Activated naive CD8-positive, alpha-beta T cell treated with anti-CD3 and anti-CD28 coated beads, Interleukin-2, amount 10 ng/mL, durations not matched to agents 7 days and 5 days (primary cell): ENCODE measurements around the gene STX2. TPM values are rescaled to one million over a fixed set of nuclear protein-coding genes. Genes with fewer than 3 reads are reported as not detected.

Source experiments
- ATAC-seq: fragments of 150-1000 bp; cut with Tn5 transposase; one replicate; pipeline ENCODE4 v1.10.0; 2021; ENCODE audit warnings: low read depth, moderate library complexity
- POLR2A ChIA-PET: fragments of 350-600 bp; sonication (Branson Sonifier 250); formaldehyde crosslinking; loops from one replicate; lab custom pipeline; 2021; ENCODE audit warnings: antibody characterized with exemption; lab: Charles Lee
- DNase-seq: peaks from one replicate; pipeline ENCODE4 v3.0.0; 2021
- H3K27ac Mint-ChIP-seq: one replicate; pipeline ENCODE4 v1.8.0; 2022; ENCODE audit warnings: mild to moderate bottlenecking, mixed read lengths
- H3K27me3 Mint-ChIP-seq: one replicate; pipeline ENCODE4 v1.8.0; 2022; ENCODE audit warnings: mild to moderate bottlenecking, moderate library complexity, mixed read lengths
- H3K36me3 Mint-ChIP-seq: one replicate; pipeline ENCODE4 v1.8.0; 2021; ENCODE audit warnings: mild to moderate bottlenecking, mixed read lengths
- H3K4me1 Mint-ChIP-seq: one replicate; pipeline ENCODE4 v1.8.0; 2021; ENCODE audit warnings: mixed read lengths
- H3K4me3 Mint-ChIP-seq: one replicate; pipeline ENCODE4 v1.8.0; 2022; ENCODE audit warnings: mild to moderate bottlenecking, moderate library complexity, mixed read lengths
- H3K9me3 Mint-ChIP-seq: one replicate; pipeline ENCODE4 v1.8.0; 2021; ENCODE audit warnings: mixed read lengths
- total RNA-seq, 2 experiments: library from RNA; stranded (reverse); gene quantifications; one replicate each; pipeline ENCODE4 v1.2.3, GENCODE V29; 2021

Gene STX2
- total RNA-seq, 2 experiments from 2014 or later, result 20.7 to 22.5 TPM

- Mint-ChIP-seq H3K4me3 (no peak overlapping the region), H3K36me3 (peaks cover 13% of the 10 kb centered on the region), H3K27ac (no peak overlapping the region), H3K4me1 (peaks cover 8% of the 10 kb centered on the region), H3K9me3 (no peaks in the 10 kb centered on the region), H3K27me3 (no peaks in the 10 kb centered on the region)
- POLR2A ChIA-PET, result no interaction called here
- DNase-seq (no peak), ATAC-seq (no peak)
These were observed 23.0 kb downstream of the STX2 start for GRCh38 chr12:130816097-130816496.

GRCh38 chr12:130815028-130815741 lies 23.9 kb downstream of the STX2 start:
- no peak overlapping the region for H3K4me3 Mint-ChIP-seq
- no peak overlapping the region for H3K27ac Mint-ChIP-seq
- ATAC-seq (no peak), DNase-seq (no peak)
- no peaks in the 10 kb centered on the region for H3K9me3 Mint-ChIP-seq
- no peaks in the 10 kb centered on the region for H3K27me3 Mint-ChIP-seq
- peaks cover 11% of the 10 kb centered on the region for H3K36me3 Mint-ChIP-seq
- POLR2A ChIA-PET, result no interaction called here
- peaks cover 8% of the 10 kb centered on the region for H3K4me1 Mint-ChIP-seq

GRCh38 chr12:130813949-130814348 lies 25.1 kb downstream of the STX2 start:
- no peaks in the 10 kb centered on the region for H3K9me3 Mint-ChIP-seq
- POLR2A ChIA-PET, result no interaction called here
- no peak overlapping the region for H3K4me3 Mint-ChIP-seq
- peaks cover 8% of the 10 kb centered on the region for H3K4me1 Mint-ChIP-seq
- H3K36me3 Mint-ChIP-seq, result peaks cover 16% of the 10 kb centered on the region
- no peaks in the 10 kb centered on the region for H3K27me3 Mint-ChIP-seq
- ATAC-seq, result no peak
- no peak for DNase-seq
- H3K27ac Mint-ChIP-seq, result no peak overlapping the region

- ATAC-seq, result no peak
- Mint-ChIP-seq H3K27me3 (no peaks in the 10 kb centered on the region), H3K27ac (no peak overlapping the region), H3K4me3 (no peak overlapping the region), H3K36me3 (peaks cover 18% of the 10 kb centered on the region), H3K9me3 (no peaks in the 10 kb centered on the region), H3K4me1 (peaks cover 4% of the 10 kb centered on the region)
- no peak for DNase-seq
- POLR2A ChIA-PET, result no interaction called here
These were observed 25.6 kb downstream of the STX2 start for GRCh38 chr12:130813436-130813835.

GRCh38 chr12:130809791-130810190 lies 29.3 kb downstream of the STX2 start:
- DNase-seq (no peak), ATAC-seq (no peak)
- Mint-ChIP-seq H3K36me3 (peaks cover 41% of the 10 kb centered on the region), H3K27me3 (no peaks in the 10 kb centered on the region), H3K9me3 (peaks cover 2% of the 10 kb centered on the region), H3K4me1 (peaks cover 9% of the 10 kb centered on the region), H3K4me3 (no peak overlapping the region), H3K27ac (no peak overlapping the region)
- POLR2A ChIA-PET, result no interaction called here

GRCh38 chr12:130807309-130807708 lies 31.7 kb downstream of the STX2 start:
- Mint-ChIP-seq H3K4me1 (peaks cover 9% of the 10 kb centered on the region), H3K36me3 (peaks cover 48% of the 10 kb centered on the region), H3K9me3 (peaks cover 2% of the 10 kb centered on the region), H3K4me3 (no peak overlapping the region), H3K27me3 (no peaks in the 10 kb centered on the region), H3K27ac (no peak overlapping the region)
- ATAC-seq, result no peak
- no peak for DNase-seq
- POLR2A ChIA-PET, result no interaction called here

GRCh38 chr12:130806574-130806973 lies 32.5 kb downstream of the STX2 start:
- POLR2A ChIA-PET, result no interaction called here
- ATAC-seq (no peak), DNase-seq (no peak)
- H3K27ac Mint-ChIP-seq, result no peak overlapping the region
- H3K9me3 Mint-ChIP-seq, result peaks cover 2% of the 10 kb centered on the region
- peaks cover 9% of the 10 kb centered on the region for H3K4me1 Mint-ChIP-seq
- no peaks in the 10 kb centered on the region for H3K27me3 Mint-ChIP-seq
- no peak overlapping the region for H3K4me3 Mint-ChIP-seq
- peaks cover 48% of the 10 kb centered on the region for H3K36me3 Mint-ChIP-seq

GRCh38 chr12:130805635-130806034 lies 33.4 kb downstream of the STX2 start:
- no peak for DNase-seq
- ATAC-seq, result no peak
- H3K27ac Mint-ChIP-seq, result no peak overlapping the region
- peaks cover 46% of the 10 kb centered on the region for H3K36me3 Mint-ChIP-seq
- H3K27me3 Mint-ChIP-seq, result no peaks in the 10 kb centered on the region
- peaks cover 2% of the 10 kb centered on the region for H3K9me3 Mint-ChIP-seq
- H3K4me3 Mint-ChIP-seq, result no peak overlapping the region
- POLR2A ChIA-PET, result no interaction called here
- peaks cover 9% of the 10 kb centered on the region for H3K4me1 Mint-ChIP-seq

- H3K9me3 Mint-ChIP-seq, result peaks cover 2% of the 10 kb centered on the region
- ATAC-seq (no peak), DNase-seq (no peak)
- no peak overlapping the region for H3K4me3 Mint-ChIP-seq
- H3K36me3 Mint-ChIP-seq, result peaks cover 53% of the 10 kb centered on the region
- H3K27ac Mint-ChIP-seq, result no peak overlapping the region
- POLR2A ChIA-PET, result interaction anchor here (1.2 kb wide), 1 partner anchor 34 kb away, joined by 3 read pairs; the partner anchor contains the start of gene STX2
- H3K4me1 Mint-ChIP-seq, result peaks cover 9% of the 10 kb centered on the region
- H3K27me3 Mint-ChIP-seq, result no peaks in the 10 kb centered on the region
These were observed 34.8 kb downstream of the STX2 start for GRCh38 chr12:130804216-130804615.

GRCh38 chr12:130803702-130804101 lies 35.3 kb downstream of the STX2 start:
- DNase-seq, result no peak
- Mint-ChIP-seq H3K36me3 (peaks cover 54% of the 10 kb centered on the region), H3K27ac (no peak overlapping the region), H3K9me3 (peaks cover 2% of the 10 kb centered on the region), H3K27me3 (no peaks in the 10 kb centered on the region), H3K4me1 (peaks cover 9% of the 10 kb centered on the region), H3K4me3 (no peak overlapping the region)
- POLR2A ChIA-PET, result interaction anchor here (1.2 kb wide), 1 partner anchor 35 kb away, joined by 3 read pairs; the partner anchor contains the start of gene STX2
- no peak for ATAC-seq

- Mint-ChIP-seq H3K4me1 (peaks cover 14% of the 10 kb centered on the region), H3K27me3 (no peaks in the 10 kb centered on the region), H3K27ac (no peak overlapping the region), H3K36me3 (peaks cover 38% of the 10 kb centered on the region), H3K9me3 (peaks cover 2% of the 10 kb centered on the region), H3K4me3 (no peak overlapping the region)
- POLR2A ChIA-PET, result no interaction called here
- ATAC-seq, result no peak
- DNase-seq, result no peak
These were observed 38.7 kb downstream of the STX2 start for GRCh38 chr12:130800312-130800711.

GRCh38 chr12:130799051-130799450 lies 40.0 kb downstream of the STX2 start:
- no peaks in the 10 kb centered on the region for H3K9me3 Mint-ChIP-seq
- H3K36me3 Mint-ChIP-seq, result peaks cover 30% of the 10 kb centered on the region
- ATAC-seq (no peak), DNase-seq (no peak)
- peaks cover 11% of the 10 kb centered on the region for H3K4me1 Mint-ChIP-seq
- no peaks in the 10 kb centered on the region for H3K27me3 Mint-ChIP-seq
- H3K27ac Mint-ChIP-seq, result no peak overlapping the region
- no peak overlapping the region for H3K4me3 Mint-ChIP-seq
- POLR2A ChIA-PET, result no interaction called here

- H3K27me3 Mint-ChIP-seq, result no peaks in the 10 kb centered on the region
- POLR2A ChIA-PET, result no interaction called here
- peak overlapping the region; percentile 91 for H3K27ac Mint-ChIP-seq
- DNase-seq, result no peak
- H3K4me3 Mint-ChIP-seq, result peak overlapping the region; percentile 77
- no peaks in the 10 kb centered on the region for H3K9me3 Mint-ChIP-seq
- peak; percentile 89 for ATAC-seq
- peaks cover 11% of the 10 kb centered on the region for H3K4me1 Mint-ChIP-seq
- peaks cover 23% of the 10 kb centered on the region for H3K36me3 Mint-ChIP-seq
These were observed 41.9 kb downstream of the STX2 start for GRCh38 chr12:130796985-130797686.

- H3K36me3 Mint-ChIP-seq, result peaks cover 23% of the 10 kb centered on the region
- peaks cover 11% of the 10 kb centered on the region for H3K4me1 Mint-ChIP-seq
- no peaks in the 10 kb centered on the region for H3K27me3 Mint-ChIP-seq
- peak overlapping the region; percentile 34 for H3K27ac Mint-ChIP-seq
- H3K9me3 Mint-ChIP-seq, result no peaks in the 10 kb centered on the region
- no peak for DNase-seq
- ATAC-seq, result no peak
- POLR2A ChIA-PET, result no interaction called here
- H3K4me3 Mint-ChIP-seq, result no peak overlapping the region
These were observed 43.1 kb downstream of the STX2 start for GRCh38 chr12:130795906-130796305.
